A204.1 (cell line): ENCODE measurements around the gene ANAPC1.
"Not testable (repeated sequence)": the region's sequence is repeated elsewhere in the genome, so short reads cannot be mapped to it uniquely, and the experiment has no call there.

Experiments
- FAIRE-seq: peaks from 2 replicates; lab custom pipeline; 2012; peaks lifted over from hg19 to GRCh38; lab: Jason Lieb, UNC

ANAPC1 gene

GRCh38 chr2:111812970-111813622, 70.9 kb downstream of the ANAPC1 start:
- FAIRE-seq: not testable (repeated sequence)

GRCh38 chr2:111790633-111791032, 93.4 kb downstream of the ANAPC1 start:
- not testable (repeated sequence) for FAIRE-seq

GRCh38 chr2:111784081-111784480, 99.9 kb downstream of the ANAPC1 start:
- FAIRE-seq: not testable (repeated sequence)

- FAIRE-seq: not testable (repeated sequence)
Observed at GRCh38 chr2:111782195-111782594, 101.8 kb downstream of the ANAPC1 start.

GRCh38 chr2:111781443-111782094, 102.4 kb downstream of the ANAPC1 start:
- not testable (repeated sequence) for FAIRE-seq

- not testable (repeated sequence) for FAIRE-seq
Observed at GRCh38 chr2:111777155-111777554, 106.8 kb downstream of the ANAPC1 start.

- FAIRE-seq: not testable (repeated sequence)
Observed at GRCh38 chr2:111776296-111776695, 107.7 kb downstream of the ANAPC1 start.

GRCh38 chr2:111772180-111772579, 111.8 kb downstream of the ANAPC1 start:
- FAIRE-seq: not testable (repeated sequence)

GRCh38 chr2:111770916-111771658, 112.9 kb downstream of the ANAPC1 start:
- not testable (repeated sequence) for FAIRE-seq

- FAIRE-seq: not testable (repeated sequence)
Observed at GRCh38 chr2:111768266-111769190, 115.5 kb downstream of the ANAPC1 start.

- FAIRE-seq: not testable (repeated sequence)
Observed at GRCh38 chr2:111767087-111767486, 116.9 kb downstream of the ANAPC1 start.

GRCh38 chr2:111766295-111766694, 117.7 kb downstream of the ANAPC1 start:
- not testable (repeated sequence) for FAIRE-seq

GRCh38 chr2:111764151-111764550, 119.8 kb downstream of the ANAPC1 start:
- FAIRE-seq: not testable (repeated sequence)

GRCh38 chr2:111760697-111761284, 123.2 kb downstream of the ANAPC1 start:
- not testable (repeated sequence) for FAIRE-seq

- FAIRE-seq: not testable (repeated sequence)
Observed at GRCh38 chr2:111752533-111752932, 131.5 kb downstream of the ANAPC1 start.

GRCh38 chr2:111750641-111751040, 133.4 kb downstream of the ANAPC1 start:
- FAIRE-seq: not testable (repeated sequence)

GRCh38 chr2:111748429-111748828, 135.6 kb downstream of the ANAPC1 start:
- FAIRE-seq: not testable (repeated sequence)

GRCh38 chr2:111747410-111748115, 136.4 kb downstream of the ANAPC1 start:
- not testable (repeated sequence) for FAIRE-seq

- FAIRE-seq: not testable (repeated sequence)
Observed at GRCh38 chr2:111744751-111745150, 139.2 kb downstream of the ANAPC1 start.

- not testable (repeated sequence) for FAIRE-seq
Observed at GRCh38 chr2:111741517-111741916, 142.5 kb downstream of the ANAPC1 start.
